ENCODE data around the gene DPRX. TPM values are rescaled to one million over a fixed set of nuclear protein-coding genes. Genes with fewer than 3 reads are reported as not detected.

DPRX gene
- total RNA-seq, 2 donors from 2014 or later, result not detected

DNA sequence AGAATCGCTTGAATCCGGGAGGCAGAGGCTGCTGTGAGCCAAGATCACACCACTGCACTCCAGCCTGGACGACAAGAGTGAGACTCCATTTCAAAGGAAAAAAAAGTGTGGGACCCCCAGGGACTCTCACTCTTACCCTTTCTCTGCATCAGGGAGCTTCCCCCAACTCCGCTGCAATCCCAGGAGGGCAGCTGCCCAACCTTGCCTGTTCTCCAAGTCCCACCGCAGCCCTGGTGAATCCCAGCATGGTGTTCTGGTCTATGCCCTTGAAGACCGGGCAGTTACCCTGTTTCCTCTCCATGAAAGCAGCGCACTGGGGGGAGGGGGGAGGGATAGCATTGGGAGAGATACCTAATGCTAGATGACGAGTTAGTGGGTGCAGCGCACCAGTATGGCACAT, 35.7 kb upstream of the DPRX start:
- no peaks in the 10 kb centered on the region for H3K9me3 ChIP-seq
- intact Hi-C loops (cut with DNase I), result no loop called here
- H3K27me3 ChIP-seq, result no peaks in the 10 kb centered on the region
- no peak overlapping the region for H3K27ac ChIP-seq
- no peak overlapping the region for H3K9ac ChIP-seq (ENCODE audit: low read depth in 2 of 2, low read length in 2 of 2)
- H3K4me3 ChIP-seq, result no peak overlapping the region
- H3K36me3 ChIP-seq, result no peaks in the 10 kb centered on the region
- TF ChIP-seq, protein P1, sequence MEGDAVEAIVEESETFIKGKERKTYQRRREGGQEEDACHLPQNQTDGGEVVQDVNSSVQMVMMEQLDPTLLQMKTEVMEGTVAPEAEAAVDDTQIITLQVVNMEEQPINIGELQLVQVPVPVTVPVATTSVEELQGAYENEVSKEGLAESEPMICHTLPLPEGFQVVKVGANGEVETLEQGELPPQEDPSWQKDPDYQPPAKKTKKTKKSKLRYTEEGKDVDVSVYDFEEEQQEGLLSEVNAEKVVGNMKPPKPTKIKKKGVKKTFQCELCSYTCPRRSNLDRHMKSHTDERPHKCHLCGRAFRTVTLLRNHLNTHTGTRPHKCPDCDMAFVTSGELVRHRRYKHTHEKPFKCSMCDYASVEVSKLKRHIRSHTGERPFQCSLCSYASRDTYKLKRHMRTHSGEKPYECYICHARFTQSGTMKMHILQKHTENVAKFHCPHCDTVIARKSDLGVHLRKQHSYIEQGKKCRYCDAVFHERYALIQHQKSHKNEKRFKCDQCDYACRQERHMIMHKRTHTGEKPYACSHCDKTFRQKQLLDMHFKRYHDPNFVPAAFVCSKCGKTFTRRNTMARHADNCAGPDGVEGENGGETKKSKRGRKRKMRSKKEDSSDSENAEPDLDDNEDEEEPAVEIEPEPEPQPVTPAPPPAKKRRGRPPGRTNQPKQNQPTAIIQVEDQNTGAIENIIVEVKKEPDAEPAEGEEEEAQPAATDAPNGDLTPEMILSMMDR (IDR thresholded peaks at IDR 0.05), result no peak
- DNase-seq, result no peak
- H3K4me1 ChIP-seq, result no peaks in the 10 kb centered on the region

- Histone ChIP-seq H3K4me3 (no peak overlapping the region), H3K27ac (no peak overlapping the region), H3K4me1 (no peaks in the 10 kb centered on the region), H3K36me3 (no peaks in the 10 kb centered on the region), H3K27me3 (no peaks in the 10 kb centered on the region), H3K9ac (ENCODE audit: low read depth in 2 of 2, low read length in 2 of 2) (no peak overlapping the region), H3K9me3 (no peaks in the 10 kb centered on the region)
- TF ChIP-seq, protein P1 (IDR thresholded peaks at IDR 0.05), result no peak
- no peak for DNase-seq
- intact Hi-C loops (cut with DNase I), result no loop called here
Observed at GRCh38 chr19:53597023-53597422, 34.8 kb upstream of the DPRX start.

DNA sequence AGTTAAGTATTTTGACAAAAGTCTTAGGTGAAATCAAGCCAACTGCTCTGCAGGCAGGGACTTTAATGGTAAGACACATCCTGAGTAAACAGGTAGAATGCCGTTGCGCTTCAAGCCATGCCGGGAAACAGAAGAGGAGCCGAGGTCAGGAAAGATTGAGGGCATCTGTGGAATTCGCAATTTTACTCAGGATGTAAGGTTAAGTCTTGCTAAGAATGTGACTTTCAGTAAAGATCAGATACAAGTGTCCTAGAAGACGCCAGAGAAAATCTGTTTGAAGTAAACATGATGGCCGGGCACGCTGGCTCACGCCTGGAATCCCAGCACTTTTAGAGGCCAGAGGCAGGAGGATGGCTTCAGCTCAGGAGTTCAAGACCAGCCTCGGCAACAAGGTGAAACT, 33.4 kb upstream of the DPRX start:
- Histone ChIP-seq H3K9me3 (no peaks in the 10 kb centered on the region), H3K27me3 (no peaks in the 10 kb centered on the region), H3K27ac (no peak overlapping the region), H3K4me3 (no peak overlapping the region), H3K9ac (ENCODE audit: low read depth in 2 of 2, low read length in 2 of 2) (no peak overlapping the region), H3K4me1 (no peaks in the 10 kb centered on the region), H3K36me3 (no peaks in the 10 kb centered on the region)
- TF ChIP-seq, protein P1 (IDR thresholded peaks at IDR 0.05), result no peak
- intact Hi-C loops (cut with DNase I), result no loop called here
- no peak for DNase-seq

DNA sequence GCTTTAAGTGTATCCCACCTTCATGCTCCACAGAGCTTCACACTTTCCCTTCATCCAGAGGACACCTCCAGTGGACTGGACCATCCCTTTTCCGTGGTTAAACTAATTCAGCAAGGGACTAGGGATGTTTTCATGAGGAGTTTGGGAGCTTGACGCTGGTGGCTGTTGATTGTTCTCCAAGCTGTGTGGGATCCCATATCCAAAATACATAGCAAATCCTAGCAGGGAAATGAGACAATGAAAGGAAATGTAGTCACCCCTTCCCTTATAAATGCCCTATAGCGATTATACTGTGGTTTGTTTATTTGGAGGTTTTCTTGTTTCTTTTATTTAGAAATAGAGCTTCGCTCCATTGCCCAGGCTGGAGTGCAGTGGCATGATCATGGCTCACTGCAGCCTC, 31.6 kb upstream of the DPRX start:
- intact Hi-C loops (cut with DNase I), result no loop called here
- H3K27me3 ChIP-seq, result no peaks in the 10 kb centered on the region
- no peak for DNase-seq
- TF ChIP-seq, protein P1 (IDR thresholded peaks at IDR 0.05), result no peak
- no peak overlapping the region for H3K9ac ChIP-seq (ENCODE audit: low read depth in 2 of 2, low read length in 2 of 2)
- no peak overlapping the region for H3K27ac ChIP-seq
- no peaks in the 10 kb centered on the region for H3K4me1 ChIP-seq
- no peaks in the 10 kb centered on the region for H3K36me3 ChIP-seq
- H3K9me3 ChIP-seq, result no peaks in the 10 kb centered on the region
- no peak overlapping the region for H3K4me3 ChIP-seq

DNA sequence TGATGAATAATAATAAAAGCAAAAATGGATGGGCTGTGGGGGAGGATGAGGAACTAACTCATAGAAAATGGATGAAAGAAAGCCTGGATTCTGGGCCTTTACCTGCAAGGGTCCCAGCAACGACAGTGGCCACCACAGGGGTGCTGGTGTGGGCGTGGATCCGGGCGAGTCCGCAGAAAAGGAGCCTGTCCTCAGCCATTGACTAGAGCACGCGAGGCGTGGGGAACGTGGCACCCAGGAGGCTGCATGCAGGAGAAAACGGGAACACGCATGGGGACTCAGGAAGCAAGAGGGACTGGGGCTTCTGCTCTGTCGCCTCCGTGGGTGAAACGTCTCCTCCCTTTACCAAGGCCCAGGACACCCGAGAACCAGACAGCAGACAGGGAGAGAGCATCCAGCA, 25.8 kb upstream of the DPRX start:
- Histone ChIP-seq H3K27me3 (no peaks in the 10 kb centered on the region), H3K4me3 (no peak overlapping the region), H3K9me3 (no peaks in the 10 kb centered on the region), H3K4me1 (no peaks in the 10 kb centered on the region), H3K27ac (no peak overlapping the region), H3K9ac (ENCODE audit: low read depth in 2 of 2, low read length in 2 of 2) (no peak overlapping the region), H3K36me3 (no peaks in the 10 kb centered on the region)
- DNase-seq, result no peak
- intact Hi-C loops (cut with DNase I), result no loop called here
- TF ChIP-seq, protein P1 (IDR thresholded peaks at IDR 0.05), result no peak

DNA sequence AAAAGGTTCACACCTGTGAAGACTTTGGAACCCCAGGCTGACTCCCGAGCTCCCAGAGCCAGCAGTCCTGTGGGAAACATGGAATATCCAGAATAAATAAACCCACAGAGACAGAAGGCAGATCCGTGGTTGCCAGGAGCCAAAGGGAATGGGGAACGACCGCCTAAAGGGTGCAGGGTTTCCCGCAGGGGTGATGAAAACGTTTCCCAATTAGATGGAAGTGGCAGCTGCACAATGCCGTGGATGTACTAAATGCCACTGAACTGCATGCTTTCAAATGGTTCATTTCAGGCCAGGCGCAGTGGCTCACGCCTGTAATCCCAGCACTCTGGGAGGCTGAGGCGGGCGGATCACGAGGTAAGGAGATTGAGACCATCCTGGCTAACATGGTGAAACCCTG, 23.4 kb upstream of the DPRX start:
- TF ChIP-seq, protein P1 (IDR thresholded peaks at IDR 0.05), result no peak

More for the DNA sequence above, 23.4 kb upstream of the DPRX start:
- no peak for DNase-seq
- Histone ChIP-seq H3K27ac (no peak overlapping the region), H3K27me3 (no peaks in the 10 kb centered on the region), H3K36me3 (no peaks in the 10 kb centered on the region), H3K9me3 (no peaks in the 10 kb centered on the region), H3K4me3 (no peak overlapping the region), H3K9ac (ENCODE audit: low read depth in 2 of 2, low read length in 2 of 2) (no peak overlapping the region), H3K4me1 (no peaks in the 10 kb centered on the region)
- intact Hi-C loops (cut with DNase I), result no loop called here

All from colonic mucosa (tissue), 4 donors.